LHCN-M2 (cell line): Measurements from ENCODE around the gene NDUFS1. TPM values are rescaled to one million over a fixed set of nuclear protein-coding genes. Genes with fewer than 3 reads are reported as not detected.
A peak's percentile ranks its signal among the peaks of the same experiment; 100 is the strongest.
"Not testable (repeated sequence)": the region's sequence is repeated elsewhere in the genome, so short reads cannot be mapped to it uniquely, and the experiment has no call there.

Experiments used
- DNase-seq: peaks from one replicate; pipeline ENCODE4 v3.0.0-alpha.2; 2012; ENCODE audit warnings: low read depth
- polyA plus RNA-seq: library from polyadenylated mRNA; unstranded; fragments of >200 nt; gene quantifications from one replicate; pipeline ENCODE4 v1.2.1, GENCODE V29; 2012; ENCODE audit warnings: missing spikeins
- total RNA-seq: library from RNA; depleted of rRNA; stranded (reverse); fragments of >200 nt; gene quantifications from 2 replicates; pipeline ENCODE4 v1.2.3, GENCODE V29; 2014; rRNA removed

NDUFS1 gene
- total RNA-seq: 120 and 134 TPM in 2 replicates
- polyA plus RNA-seq: 43.7 TPM

DNA sequence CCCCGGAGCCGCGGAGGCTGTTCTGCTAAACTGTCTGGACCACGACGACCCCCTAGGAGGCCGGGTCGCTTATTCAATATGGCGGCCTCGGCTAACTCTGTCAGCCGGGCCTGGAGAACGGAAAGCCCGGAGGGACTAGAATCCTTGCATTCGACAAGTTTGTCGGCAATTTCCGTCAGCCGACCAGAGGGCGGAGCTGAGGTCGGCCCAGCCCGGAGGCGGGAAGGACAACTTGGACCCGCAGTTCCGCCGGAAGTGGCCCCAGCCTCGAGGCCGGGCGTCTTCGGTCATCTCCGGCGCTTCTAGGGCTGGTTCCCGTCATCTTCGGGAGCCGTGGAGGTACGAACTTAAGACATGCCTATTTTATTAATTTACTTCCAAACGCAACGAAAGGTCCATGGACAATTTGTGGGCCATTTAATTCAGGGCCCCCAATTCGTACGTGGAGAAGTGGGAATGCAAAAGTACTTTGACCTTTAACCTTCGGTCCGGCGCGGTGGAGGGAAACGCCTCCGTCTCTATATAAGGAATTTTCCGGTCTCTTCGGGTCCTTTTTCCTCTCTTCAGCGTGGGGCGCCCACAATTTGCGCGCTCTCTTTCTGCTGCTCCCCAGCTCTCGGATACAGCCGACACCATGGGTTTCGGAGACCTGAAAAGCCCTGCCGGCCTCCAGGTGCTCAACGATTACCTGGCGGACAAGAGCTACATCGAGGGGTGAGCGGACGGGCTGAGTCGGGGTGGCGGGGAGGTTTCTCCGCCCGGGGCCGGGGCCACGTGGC lies at the start of gene NDUFS1, which contains the start of gene EEF1B2:
TSS of gene NDUFS1 (minus strand) at position 99 of the 779 bp plus-strand sequence. CDS start 5,766 bp downstream, outside the sequence.
TSS of gene EEF1B2 (plus strand) at position 550 of the 779 bp plus-strand sequence. CDS start at position 635, 85 bp downstream.
- DNase-seq: peak; percentile 97

DNA sequence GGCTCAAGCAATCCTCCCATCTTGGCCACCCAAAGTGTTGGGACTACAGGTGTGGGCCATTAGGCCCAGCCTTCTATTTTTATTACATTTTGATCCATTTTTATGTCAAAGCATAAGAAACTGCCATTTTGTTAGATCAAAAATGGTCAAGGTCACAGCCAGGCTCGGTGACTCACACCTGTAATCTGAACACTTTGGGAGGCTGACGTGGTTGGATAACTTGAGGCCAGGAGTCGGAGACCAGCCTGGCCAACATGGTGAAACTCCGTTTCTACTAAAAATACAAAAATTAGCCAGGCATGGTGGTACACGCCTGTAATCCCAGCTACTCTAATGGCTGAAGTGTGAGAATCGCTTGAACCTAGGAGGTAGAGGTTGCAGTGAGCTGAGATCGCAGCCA lies 49.7 kb upstream of the NDUFS1 start:
- no peak for DNase-seq

DNA sequence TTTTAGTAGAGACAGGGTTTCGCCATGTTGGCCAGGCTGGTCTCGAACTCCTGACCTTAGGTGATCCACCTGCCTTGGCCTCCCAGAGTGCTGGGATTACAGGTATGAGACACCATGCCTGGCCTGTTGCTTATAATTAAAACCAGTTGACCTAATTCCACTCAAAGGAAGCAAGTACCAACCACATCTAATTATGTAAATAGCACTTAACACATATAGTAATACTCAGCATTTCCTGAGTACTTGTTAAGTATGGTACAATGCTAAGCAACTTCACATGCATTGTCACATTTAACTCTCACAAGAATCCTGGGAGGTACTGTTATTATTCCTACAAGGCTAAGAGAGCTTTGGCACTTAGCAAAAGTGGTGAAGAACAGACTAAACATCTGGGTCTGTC lies 48.1 kb upstream of the NDUFS1 start:
- DNase-seq: not testable (repeated sequence)

DNA sequence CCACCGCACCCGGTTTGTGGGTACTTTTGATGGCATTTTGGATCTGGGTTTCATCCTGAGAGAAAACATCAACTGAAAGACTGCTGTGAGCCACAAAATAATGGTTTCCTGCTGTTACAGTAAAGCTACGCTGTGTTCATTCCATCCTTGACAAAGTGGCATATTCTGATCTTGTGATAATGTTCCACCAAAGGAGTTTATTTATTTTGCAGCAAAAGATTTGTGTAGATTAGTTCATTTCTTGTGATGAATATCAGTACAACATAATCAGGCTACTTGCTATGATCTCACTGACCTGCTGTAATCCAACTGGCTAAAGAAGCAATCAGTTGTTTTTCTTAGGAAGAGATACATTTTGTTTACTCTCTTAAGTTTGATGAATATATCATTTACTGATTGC lies 45.5 kb upstream of the NDUFS1 start:
- DNase-seq: no peak

DNA sequence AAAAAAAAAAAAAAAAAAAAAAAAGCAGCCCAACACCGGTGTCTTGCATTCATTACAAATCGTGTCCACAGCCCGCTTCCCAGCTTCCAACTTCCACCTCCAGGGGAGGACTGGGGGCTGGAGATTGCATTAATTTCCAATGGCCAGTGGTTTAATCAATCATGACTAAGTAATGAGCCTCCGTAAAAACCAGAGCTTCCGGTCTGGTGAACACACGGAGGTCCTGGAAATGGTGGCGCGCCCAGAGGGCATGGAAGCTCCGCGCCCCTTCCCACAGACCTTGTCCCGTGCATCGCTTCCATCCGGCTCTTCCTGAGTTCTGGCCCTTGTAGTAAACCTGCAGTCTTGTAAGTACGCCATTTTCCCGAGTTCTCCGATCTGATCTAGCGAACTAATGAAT lies 44.1 kb upstream of the NDUFS1 start:
- no peak for DNase-seq

DNA sequence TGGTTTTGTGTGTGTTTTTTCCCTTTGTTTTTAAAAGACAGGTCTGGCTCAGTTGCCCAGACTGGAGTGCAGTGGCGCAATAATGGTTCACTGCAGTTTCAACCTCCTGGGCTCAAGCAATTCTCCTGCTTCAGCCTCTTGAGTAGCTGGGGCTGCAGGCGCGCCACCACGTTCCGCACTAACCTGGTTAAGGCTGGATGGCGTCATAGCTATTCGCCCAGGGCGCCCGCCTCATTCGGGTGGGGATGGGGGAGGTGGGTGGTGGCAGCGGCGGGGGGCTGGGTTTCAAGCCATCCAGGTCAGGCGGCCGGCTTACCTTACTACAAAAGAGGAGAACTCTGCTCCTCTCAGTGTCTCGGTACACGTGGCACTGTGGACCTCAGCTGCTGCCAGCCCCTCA lies 43.2 kb upstream of the NDUFS1 start:
- no peak for DNase-seq

DNA sequence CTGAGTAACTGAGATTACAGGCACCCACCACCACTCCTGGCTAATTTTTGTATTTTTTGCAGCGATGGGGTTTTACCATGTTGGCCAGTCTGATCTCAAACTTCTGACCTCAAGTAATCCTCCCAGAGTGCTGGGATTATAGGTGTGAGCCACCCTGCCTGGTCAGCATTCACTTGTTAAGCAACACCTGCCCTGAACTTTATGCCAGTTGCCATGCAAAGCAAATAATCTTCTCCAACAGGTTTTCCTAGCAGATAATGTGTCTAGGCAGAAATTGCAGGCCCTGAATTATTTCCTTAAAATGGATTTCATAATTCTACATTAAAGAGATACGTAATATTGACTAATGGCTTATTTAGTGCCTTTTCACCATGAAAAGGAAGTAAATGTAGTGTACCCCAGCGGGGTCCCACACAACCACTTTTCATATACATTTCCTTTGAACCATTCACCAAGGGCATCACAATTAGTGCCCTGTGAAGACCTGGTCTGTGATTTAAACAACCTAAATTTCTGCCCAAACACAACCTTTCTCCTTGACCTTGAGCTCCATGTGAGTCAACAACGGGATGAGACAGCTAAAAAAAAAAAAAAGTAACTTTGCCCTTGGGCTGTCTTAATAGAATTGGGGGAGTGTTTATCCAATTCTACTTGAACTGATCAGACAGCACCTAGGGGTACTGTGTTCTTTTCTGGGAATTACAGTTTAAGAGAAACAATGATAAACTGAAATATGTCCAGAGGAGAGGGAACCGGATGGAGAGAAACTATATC lies 42.0 kb upstream of the NDUFS1 start:
- no peak for DNase-seq

DNA sequence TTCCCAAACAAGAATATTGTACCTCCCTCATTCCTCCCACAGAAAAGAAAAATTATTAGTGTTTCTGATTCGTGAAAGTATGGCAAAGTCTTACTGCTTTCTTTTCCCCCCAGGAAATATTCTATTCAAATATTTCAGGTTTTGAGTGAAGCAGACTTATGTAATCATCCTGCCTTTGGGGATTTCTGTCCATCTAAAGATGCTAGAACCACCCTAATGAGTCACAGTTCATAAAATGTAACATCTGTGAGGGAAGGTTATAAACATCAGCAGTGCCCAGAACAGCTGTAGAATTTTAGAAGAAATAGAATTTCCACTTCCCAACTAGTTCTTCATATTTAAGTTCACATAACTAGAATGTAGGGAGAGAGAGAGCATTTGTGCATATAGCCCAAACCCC lies 39.4 kb upstream of the NDUFS1 start:
- DNase-seq: peak; percentile 64

DNA sequence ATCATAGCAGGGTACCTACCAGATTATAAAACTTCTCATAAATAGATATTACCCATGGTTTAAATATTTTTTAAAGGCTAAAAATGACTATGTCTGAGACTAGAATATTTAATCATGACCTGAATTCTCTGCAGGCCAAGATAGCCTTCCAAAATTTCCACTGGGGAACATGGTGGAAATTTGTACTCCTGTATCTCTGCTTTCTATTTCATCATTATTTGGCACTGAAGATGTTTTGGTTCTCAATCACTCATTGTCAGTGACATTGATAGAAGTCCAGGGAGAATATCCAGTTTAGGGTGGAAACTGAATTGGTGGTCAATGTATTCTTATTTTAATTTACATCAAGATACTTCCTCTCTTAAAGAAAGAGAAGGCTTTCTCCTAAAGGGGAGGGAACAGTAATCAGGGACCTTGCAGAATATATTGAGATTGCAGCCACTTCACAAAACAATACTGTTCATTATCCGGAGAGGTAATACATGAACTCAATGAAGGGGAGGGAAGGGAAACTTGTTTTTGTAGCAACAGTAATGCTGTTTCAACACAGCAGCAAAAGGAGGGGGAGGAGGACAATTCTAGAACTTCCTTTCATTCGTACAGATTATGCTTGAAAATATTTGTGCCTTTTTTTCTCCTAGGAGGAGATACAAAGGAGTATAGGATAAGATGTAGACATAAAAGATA lies 34.6 kb upstream of the NDUFS1 start:
- no peak for DNase-seq

DNA sequence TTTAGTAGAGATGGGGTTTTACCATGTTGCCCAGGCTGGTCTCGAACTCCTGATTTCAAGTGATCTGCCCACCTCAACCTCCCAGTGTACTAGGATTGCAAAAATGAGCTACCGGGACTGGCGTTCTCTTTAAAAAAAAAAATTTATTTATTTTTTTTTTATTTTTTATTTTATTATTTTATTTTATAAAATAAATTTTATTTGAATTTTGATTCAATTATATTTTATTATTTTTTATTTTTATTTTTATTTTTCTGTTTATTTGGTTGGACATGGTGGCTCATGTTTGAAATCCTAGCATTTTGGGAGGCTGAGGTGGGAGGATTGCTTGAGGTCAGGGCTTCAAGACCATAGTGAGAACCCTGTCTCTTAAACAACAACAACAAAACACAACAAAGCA lies 32.9 kb upstream of the NDUFS1 start:
- no peak for DNase-seq

DNA sequence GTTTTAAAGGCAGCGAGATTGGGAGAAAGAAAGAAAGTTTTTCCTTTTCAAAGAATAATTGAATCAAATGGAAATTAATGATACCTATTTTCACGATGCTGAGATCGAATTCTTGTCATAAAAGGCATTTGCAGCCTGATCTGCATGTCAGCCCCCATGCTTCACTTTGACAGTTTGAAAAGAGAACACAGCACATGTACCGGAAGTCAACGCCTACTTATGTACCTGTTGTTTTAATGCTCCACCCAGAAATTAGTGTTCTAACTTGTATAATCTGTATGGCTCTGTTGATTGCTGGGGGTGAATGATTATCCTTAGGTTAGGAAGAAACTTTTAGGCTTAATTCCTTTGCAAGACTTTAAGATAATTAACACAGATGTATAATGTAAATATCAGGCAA lies 31.4 kb upstream of the NDUFS1 start:
- no peak for DNase-seq

DNA sequence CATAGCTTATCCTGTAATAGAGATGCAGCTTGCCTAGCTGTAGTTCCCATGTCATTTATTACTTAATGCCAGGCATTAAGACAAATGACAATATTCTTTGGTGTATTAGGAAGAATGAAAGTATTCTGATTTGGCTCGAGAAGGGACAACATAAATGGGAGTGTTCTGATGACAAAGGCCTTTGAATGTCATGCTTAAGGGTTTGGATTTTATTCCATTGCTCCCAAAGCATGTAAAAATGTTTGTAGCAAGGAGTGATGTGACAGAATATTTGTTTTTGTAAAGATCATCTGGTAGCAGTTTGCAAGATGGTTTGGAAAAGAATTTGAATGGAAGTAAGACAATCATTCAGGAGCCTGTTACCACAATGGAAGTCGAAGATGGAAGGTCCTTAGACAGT lies 30.9 kb upstream of the NDUFS1 start:
- DNase-seq: no peak

DNA sequence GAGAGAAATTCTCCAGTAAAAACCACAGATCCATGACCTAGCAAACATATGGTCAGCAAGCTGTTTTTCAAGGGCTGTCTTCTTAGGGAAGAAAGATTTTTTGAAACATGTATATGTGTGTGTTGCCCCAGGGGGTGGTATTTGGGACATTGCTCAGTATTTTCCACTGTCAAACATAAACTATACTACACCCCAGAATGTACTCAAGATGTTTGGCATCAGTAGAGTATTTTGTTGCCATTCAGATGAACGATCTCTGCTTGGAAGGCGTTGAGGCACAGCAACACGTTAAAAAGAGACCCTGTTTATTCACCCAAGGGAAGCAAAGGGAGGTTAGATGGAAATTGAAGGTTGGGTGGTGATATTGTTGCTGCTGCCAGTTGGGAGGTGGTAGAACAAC lies 30.4 kb upstream of the NDUFS1 start:
- DNase-seq: no peak

DNA sequence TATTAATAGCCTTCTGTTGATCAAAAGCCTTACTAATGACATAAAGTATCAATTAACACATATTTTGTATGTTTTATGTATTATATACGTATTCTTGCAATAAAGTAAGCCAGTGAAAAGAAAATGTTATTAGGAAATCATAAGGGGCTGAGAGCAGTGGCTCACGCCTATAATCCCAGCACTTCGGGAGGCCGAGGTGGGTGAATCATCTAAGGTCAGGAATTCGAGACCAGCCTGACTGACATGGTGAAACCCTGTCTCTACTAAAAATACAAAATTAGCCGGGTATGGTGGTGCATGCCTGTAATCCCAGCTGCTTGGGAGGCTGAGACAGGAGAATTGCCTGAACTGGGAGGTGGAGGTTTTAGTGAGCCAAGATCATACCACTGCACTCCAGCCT lies 22.3 kb upstream of the NDUFS1 start:
- peak; percentile 26 for DNase-seq

DNA sequence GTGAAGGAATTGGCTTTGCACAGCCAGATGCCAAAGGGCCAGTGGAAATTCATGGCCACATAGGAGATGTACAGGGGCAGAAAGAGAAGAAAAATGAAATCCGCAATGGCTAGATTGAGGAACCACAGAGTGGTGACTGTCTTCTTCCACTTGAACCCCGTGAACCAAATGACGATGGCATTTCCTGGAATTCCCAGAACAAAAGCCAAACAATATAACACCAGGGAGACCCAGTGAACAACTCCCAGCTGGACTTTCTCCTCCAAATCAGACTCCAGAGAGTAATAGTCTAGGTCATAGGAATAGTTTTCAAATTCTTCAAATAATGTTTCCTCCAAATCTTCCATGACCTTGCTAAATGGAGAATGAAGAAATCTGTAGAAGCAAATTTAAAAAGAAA lies 17.7 kb upstream of the NDUFS1 start:
- DNase-seq: no peak

DNA sequence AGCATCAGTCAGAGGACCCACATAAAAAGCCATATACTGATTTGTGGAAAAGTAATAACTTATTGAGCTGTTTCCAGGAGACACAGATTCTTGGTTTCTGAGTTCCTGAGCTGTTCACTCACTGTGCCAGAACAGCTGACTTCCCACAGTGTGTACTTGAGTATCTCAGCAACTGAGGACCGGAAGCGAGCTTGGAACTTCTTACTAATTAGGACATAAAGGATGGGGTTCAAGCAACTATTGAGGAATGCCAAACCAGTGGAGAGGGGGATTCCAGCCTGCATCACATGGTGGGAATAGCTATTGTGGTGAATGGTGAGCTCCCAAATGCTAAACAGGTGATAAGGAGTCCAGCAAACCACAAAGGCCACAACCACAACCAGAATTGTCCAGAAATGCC lies 16.9 kb upstream of the NDUFS1 start:
- DNase-seq: peak; percentile 51

DNA sequence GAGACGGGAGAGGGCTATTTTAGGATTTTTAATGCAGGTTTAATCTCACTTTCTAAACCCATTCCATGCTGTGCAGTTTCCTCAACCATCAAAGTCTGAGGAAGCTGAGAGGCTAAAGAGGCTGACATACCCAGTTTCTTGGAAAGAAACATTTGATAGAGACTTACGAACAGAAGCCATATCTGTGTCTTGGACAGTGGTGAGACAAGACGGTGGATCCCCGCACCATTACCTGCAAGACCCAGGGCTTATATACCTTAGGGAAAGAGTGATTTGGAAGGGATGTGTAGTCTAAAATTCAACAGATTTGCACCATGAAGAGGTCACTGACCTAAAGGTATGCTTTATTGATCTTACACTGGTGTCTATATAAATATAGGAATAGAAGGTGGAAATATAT lies 13.9 kb upstream of the NDUFS1 start:
- DNase-seq: no peak

DNA sequence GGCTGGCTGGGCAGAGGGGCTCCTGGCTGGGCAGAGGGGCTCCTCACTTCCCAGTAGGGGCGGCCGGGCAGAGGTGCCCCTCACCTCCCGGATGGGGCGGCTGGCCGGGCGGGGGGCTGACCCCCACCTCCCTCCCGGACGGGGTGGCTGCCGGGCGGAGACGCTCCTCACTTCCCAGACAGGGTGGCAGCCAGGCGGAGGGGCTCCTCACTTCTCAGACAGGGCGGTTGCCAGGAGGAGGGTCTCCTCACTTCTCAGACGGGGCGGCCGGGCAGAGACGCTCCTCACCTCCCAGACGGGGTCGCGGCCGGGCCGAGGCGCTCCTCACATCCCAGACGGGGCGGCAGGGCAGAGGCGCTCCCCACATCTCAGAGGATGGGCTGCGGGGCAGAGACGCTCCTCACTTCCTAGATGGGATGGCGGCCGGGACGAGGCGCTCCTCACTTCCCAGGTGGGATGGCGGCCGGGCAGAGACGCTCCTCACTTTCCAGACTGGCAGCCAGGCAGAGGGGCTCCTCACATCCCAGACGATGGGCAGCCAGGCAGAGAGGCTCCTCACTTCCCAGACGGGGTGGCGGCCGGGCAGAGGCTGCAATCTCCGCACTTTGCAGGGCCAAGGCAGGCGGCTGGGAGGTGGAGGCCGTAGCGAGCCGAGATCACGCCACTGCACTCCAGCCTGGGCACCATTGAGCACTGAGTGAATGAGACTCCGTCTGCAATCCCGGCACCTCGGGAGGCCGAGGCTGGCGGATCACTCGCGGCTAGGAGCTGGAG lies 12.6 kb upstream of the NDUFS1 start:
- DNase-seq: not testable (repeated sequence)

DNA sequence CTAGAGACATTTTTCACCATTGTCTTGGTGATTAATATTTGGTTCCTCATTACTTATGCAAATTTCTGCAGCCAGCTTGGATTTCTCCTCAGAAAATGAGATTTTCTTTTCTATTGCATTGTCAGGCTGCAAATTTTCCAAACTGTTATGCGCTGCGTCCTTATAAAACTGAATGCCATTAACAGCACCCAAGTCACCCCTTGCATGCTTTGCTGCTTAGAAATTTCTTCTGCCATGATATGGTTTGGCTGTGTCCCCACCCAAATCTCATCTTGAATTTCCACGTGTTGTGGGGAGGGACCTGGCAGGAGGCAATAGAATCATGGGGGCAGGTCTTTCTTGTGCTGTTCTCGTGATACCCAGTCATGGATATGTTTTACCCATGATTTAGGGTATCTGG lies 9.0 kb upstream of the NDUFS1 start:
- not testable (repeated sequence) for DNase-seq

DNA sequence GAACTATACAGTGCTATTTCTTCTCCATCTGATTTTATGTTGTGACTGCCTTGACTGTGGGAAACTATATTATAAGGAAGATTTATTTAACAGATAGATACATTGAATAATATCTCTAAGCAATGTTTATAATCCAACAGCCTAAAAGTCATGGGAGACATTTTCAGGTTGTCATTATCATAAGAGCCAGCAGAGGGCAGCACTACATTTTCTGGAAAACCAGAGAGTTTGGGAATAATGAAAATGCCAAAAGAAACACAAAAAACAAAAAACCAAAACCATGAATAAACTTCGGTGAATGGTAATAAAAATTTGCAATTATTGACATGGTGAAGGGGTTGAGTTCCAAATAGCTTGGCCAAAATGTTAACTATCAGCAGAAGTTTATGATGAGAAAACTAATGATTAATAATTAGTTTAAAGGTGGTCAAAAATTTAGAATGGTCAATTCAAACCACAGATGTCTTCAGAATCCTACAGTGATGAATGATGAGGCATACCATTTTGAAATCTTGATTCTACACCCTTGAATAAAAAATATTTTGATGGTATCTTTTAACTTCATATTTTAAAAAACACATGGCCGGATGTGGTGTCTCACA lies 5.1 kb upstream of the NDUFS1 start:
- peak; percentile 56 for DNase-seq
